NB4 (cell line): ENCODE measurements around the gene MRFAP1L1.

Source experiments
- DNase-seq: peaks from one replicate; pipeline ENCODE4 v3.0.0; 2010; ENCODE audit warnings: low read depth
- H3K4me3 ChIP-seq: one replicate; pipeline ENCODE4 v1.5.1; 2011; ENCODE audit warnings: mild to moderate bottlenecking, low read depth, low read length, moderate library complexity
- MYC ChIP-seq: IDR thresholded peaks from 2 replicates; pipeline ENCODE4 v1.6.1; 2011; ENCODE audit warnings: low read depth, low read length
- POLR2A ChIP-seq: IDR thresholded peaks from 2 replicates; pipeline ENCODE4 v1.6.1; 2011; ENCODE audit warnings: mild to moderate bottlenecking; ENCODE audit not compliant: insufficient read length; ENCODE audit errors: extremely low read depth
- TF ChIP-seq, protein P1 (sequence below): IDR thresholded peaks from one replicate; pipeline ENCODE4 v1.5.1; 2012; ENCODE audit warnings: low read depth, low read length
- TF ChIP-seq, protein P2 (sequence below): IDR thresholded peaks from 2 replicates; pipeline ENCODE4 v1.6.1; 2011; ENCODE audit warnings: low read depth, low read length

Gene MRFAP1L1

DNA sequence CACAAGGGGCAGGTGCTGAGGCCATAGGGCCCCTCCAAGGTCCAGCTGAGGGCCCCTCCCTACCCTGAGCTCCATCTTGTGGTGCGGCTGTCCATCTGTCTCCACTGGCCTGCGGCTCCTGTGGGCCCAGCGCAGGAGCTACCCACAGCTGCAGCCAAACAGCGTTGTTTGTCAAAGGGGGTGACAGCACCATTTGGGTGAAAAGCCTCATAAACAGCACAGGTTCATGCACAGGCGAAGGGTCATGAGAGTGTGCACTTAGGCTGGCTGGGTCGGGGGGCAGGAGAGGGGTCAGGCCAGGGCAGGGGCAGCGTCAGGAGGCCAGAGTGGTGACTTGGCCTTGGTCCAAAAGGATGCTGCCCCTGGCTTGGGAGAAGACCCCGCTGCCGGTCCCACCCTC is 38.6 kb upstream of the MRFAP1L1 start:
- H3K4me3 ChIP-seq: no peak overlapping the region
- DNase-seq: no peak
- TF ChIP-seq MYC (no peak), POLR2A (no peak)
- TF ChIP-seq, protein P1, sequence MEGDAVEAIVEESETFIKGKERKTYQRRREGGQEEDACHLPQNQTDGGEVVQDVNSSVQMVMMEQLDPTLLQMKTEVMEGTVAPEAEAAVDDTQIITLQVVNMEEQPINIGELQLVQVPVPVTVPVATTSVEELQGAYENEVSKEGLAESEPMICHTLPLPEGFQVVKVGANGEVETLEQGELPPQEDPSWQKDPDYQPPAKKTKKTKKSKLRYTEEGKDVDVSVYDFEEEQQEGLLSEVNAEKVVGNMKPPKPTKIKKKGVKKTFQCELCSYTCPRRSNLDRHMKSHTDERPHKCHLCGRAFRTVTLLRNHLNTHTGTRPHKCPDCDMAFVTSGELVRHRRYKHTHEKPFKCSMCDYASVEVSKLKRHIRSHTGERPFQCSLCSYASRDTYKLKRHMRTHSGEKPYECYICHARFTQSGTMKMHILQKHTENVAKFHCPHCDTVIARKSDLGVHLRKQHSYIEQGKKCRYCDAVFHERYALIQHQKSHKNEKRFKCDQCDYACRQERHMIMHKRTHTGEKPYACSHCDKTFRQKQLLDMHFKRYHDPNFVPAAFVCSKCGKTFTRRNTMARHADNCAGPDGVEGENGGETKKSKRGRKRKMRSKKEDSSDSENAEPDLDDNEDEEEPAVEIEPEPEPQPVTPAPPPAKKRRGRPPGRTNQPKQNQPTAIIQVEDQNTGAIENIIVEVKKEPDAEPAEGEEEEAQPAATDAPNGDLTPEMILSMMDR: no peak
- TF ChIP-seq, protein P2, sequence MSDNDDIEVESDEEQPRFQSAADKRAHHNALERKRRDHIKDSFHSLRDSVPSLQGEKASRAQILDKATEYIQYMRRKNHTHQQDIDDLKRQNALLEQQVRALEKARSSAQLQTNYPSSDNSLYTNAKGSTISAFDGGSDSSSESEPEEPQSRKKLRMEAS: no peak

DNA sequence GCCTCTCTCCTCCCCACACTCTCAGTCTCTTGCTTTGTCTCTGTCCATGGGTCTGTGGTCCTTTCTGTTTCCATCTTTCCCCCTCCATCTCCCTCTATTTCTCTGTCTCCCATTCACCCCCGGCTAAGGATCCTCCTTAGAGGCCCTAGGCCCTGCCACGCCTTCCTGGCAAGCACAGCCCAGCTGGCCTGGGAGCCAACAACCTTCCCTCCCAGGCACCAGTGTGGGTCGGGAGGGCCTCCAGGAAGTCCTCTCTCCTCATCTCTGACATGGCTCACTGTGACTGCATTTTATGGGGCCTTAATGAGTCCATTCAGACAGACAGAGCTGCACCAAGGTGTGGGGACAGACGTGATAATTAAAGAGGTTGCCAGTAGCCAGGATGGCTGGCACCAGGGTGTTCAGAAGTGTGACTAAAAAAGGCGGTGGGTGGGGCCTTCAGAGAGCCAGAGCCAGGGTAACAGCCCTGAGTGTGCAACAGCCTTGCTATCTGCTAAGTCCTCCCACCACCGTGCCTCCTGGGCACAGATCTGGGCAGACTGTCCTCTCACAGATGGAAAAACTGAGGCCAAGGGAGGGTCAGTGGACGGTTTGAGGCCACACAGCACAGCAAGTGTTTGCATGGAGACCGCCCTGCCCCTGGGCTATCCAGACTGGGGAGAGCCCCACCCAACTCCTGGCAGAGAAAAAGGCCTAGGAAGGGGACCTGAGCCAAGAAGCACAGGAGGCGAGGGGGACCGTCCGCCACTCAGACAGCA is 37.8 kb upstream of the MRFAP1L1 start:
- no peak for DNase-seq
- TF ChIP-seq, protein P1: no peak
- TF ChIP-seq, protein P2: no peak
- TF ChIP-seq POLR2A (no peak), MYC (no peak)
- H3K4me3 ChIP-seq: no peak overlapping the region

DNA sequence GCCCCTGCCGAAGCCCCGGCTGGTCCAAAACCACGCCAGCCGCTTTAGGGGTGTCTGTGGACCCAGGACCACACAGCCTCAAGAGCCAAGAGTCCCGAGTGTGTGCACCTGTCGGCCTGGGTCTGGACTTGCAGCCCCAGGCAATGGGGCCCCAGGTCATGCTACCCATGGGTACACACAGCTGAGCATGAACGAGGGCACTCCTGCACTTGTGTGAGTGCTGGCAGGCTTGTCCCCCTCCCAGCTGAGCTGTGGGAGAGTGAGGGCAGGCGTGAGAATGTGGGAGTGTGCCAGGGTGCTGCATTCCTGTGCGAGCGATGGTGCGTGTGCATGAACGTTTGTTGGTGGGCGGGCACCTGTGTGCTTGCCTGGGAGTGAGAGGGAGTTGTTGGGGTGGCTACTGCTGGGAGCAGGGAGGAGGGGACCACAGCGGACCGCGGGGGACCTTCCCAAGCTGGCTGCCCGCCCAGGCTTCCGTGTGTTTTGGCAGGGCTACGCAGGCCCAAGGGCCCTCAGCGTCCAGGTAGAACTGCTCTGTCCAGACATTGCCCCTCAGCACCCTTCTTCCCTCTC is 37.1 kb upstream of the MRFAP1L1 start:
- TF ChIP-seq, protein P1: no peak
- TF ChIP-seq POLR2A: no peak
- TF ChIP-seq, protein P2: no peak
- no peak for TF ChIP-seq MYC
- H3K4me3 ChIP-seq: no peak overlapping the region
- no peak for DNase-seq

DNA sequence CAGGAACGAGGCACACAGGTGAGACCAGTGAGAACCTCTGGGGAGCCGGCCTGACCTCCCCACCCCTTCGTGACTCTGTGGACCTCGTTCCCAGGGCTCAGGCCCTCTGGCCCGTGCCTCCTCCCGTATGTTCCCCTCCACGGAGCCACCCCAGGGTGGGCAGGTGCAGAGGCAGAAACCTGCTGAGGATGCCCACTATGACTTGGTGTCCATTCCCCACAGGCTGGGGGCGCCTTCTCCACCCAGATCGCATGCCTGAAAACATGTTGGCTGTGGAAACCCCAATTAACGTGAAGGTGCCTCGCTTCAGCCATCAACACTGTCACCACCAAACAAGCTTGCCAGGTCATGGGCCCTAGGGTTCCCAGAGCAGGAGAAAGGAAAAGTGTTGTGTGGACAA is 33.3 kb upstream of the MRFAP1L1 start:
- no peak overlapping the region for H3K4me3 ChIP-seq
- TF ChIP-seq, protein P1: no peak
- TF ChIP-seq POLR2A (no peak), MYC (no peak)
- TF ChIP-seq, protein P2: no peak
- DNase-seq: no peak

DNA sequence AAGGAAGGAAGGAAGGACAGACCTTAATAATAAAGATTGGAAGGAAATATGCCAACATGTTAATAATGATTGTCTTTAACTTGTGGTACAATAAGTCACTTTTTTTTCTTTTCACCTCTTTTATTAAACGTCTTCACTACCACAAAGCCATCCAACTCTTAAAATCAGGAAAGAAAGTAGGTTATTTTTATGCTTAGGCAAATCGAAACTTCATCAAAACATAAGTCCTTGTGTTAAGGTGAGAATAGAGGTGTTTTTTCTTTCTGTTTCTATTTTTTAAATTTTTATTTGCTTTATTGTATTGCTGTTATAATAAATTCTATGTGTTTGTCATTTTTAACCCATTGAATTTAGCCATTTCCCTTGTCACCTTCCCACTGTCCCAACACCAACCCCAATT is 32.8 kb upstream of the MRFAP1L1 start:
- no peak for DNase-seq
- no peak for TF ChIP-seq MYC
- TF ChIP-seq, protein P2: no peak
- no peak for TF ChIP-seq POLR2A
- TF ChIP-seq, protein P1: no peak
- no peak overlapping the region for H3K4me3 ChIP-seq

DNA sequence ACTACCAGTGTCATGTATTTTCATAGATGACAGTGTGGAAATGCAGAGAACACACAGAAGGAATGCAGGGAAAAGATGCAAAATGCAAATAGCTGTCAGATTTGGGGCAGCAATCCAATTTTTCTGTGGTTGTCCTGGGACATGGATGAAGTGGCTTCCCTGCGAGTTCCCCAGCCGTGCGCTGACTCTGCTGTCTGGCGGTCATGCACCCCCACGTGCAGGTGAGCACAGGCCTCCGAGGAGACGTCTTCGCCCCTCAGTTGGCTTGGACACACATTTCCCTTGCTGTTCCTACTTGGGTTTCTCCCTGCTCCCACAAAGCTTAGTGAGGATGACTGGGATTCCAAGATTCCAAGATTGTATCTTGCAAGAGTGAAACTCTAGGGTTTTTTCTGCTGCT is 30.7 kb upstream of the MRFAP1L1 start:
- no peak overlapping the region for H3K4me3 ChIP-seq
- no peak for DNase-seq
- TF ChIP-seq, protein P2: no peak
- TF ChIP-seq, protein P1: no peak
- TF ChIP-seq POLR2A (no peak), MYC (no peak)
